Lung (tissue), 12 donors: Measurements from ENCODE around the gene TIFAB. TPM values are rescaled to one million over a fixed set of nuclear protein-coding genes. Genes with fewer than 3 reads are reported as not detected.

ENCODE experiments used
- ATAC-seq: fragments of 200-7000 bp; cut with Tn5 transposase; one replicate; pipeline ENCODE4 v1.9.1; 2020; ENCODE audit warnings: moderate number of reproducible peaks; ENCODE audit not compliant: insufficient read depth, low FRiP score
- DNase-seq, 3 donors: peaks; one replicate each; pipeline ENCODE4 v3.0.0-alpha.2; 2013 to 2017
- H3K27ac ChIP-seq, 2 donors: one replicate each; pipeline ENCODE4 v1.5.1; 2013; ENCODE audit warnings: mild to moderate bottlenecking in 2 of 2, moderate library complexity in 2 of 2, control low read depth in 1 of 2, inconsistent platforms in 1 of 2, low read depth in 1 of 2, low read length in 1 of 2
- H3K27me3 ChIP-seq, 3 donors: one replicate each; pipeline ENCODE4 v1.5.1; 2013; ENCODE audit warnings: low read length in 2 of 3; ENCODE audit not compliant: control insufficient read depth in 3 of 3, insufficient read depth in 3 of 3
- H3K36me3 ChIP-seq, 4 donors: one replicate each; pipeline ENCODE4 v1.5.1; 2013; ENCODE audit warnings: low read length in 4 of 4, mild to moderate bottlenecking in 1 of 4, moderate library complexity in 1 of 4; ENCODE audit not compliant: control insufficient read depth in 4 of 4, insufficient read depth in 4 of 4
- H3K4me1 ChIP-seq, 5 donors: one replicate each; pipeline ENCODE4 v1.5.1; 2013; ENCODE audit warnings: low read length in 5 of 5, mild to moderate bottlenecking in 2 of 5, moderate library complexity in 1 of 5; ENCODE audit not compliant: control insufficient read depth in 5 of 5, insufficient read depth in 5 of 5
- H3K4me3 ChIP-seq: one replicate; pipeline ENCODE4 v1.5.1; 2013; ENCODE audit warnings: mild to moderate bottlenecking, control low read depth, moderate library complexity
- H3K9ac ChIP-seq, 2 donors: one replicate each; pipeline ENCODE4 v1.5.1; 2013; ENCODE audit warnings: low read length in 2 of 2, control low read depth in 1 of 2; ENCODE audit not compliant: insufficient read depth in 1 of 2
- H3K9me3 ChIP-seq, 4 donors: one replicate each; pipeline ENCODE4 v1.5.1; 2013; ENCODE audit warnings: low read length in 3 of 4, mild to moderate bottlenecking in 1 of 4, moderate library complexity in 1 of 4; ENCODE audit not compliant: control insufficient read depth in 4 of 4, insufficient read depth in 3 of 4
- WGBS, 2 donors: extraction: QIAGEN DNeasy Blood & Tissue Kit; methylation state at CpG; one replicate each; pipeline ENCODE4 v1.1.7; 2013; 5-methylcytosine and 5-hydroxymethylcytosine counted together
- polyA plus RNA-seq, 2 donors: library from polyadenylated mRNA; stranded (reverse); fragments of 200-250 nt; gene quantifications; one replicate each; pipeline ENCODE4 v1.2.1, GENCODE V29; 2013
- total RNA-seq, 2 donors: library from RNA; depleted of rRNA in 1 of 2; stranded (reverse); fragments of >200 nt in 1 of 2; gene quantifications; one replicate each; pipeline ENCODE4 v1.2.1, GENCODE V29; 2014 to 2021
- TF ChIP-seq, protein P1 (sequence below): IDR thresholded peaks from 2 replicates; pipeline ENCODE4 v1.5.1; 2012; ENCODE audit warnings: mild to moderate bottlenecking; ENCODE audit errors: control extremely low read depth, extremely low read depth
- donor health status: control.
- donor health status: control.
- donor health status: Bipolar disorder and iron deficiency.
- donor health status: healthy.
- donor health status: DM: yes; HTN: yes; CAD: no.

TIFAB gene
- total and polyA plus RNA-seq, 4 donors = 0.15 to 0.88 (median 0.35) TPM

DNA sequence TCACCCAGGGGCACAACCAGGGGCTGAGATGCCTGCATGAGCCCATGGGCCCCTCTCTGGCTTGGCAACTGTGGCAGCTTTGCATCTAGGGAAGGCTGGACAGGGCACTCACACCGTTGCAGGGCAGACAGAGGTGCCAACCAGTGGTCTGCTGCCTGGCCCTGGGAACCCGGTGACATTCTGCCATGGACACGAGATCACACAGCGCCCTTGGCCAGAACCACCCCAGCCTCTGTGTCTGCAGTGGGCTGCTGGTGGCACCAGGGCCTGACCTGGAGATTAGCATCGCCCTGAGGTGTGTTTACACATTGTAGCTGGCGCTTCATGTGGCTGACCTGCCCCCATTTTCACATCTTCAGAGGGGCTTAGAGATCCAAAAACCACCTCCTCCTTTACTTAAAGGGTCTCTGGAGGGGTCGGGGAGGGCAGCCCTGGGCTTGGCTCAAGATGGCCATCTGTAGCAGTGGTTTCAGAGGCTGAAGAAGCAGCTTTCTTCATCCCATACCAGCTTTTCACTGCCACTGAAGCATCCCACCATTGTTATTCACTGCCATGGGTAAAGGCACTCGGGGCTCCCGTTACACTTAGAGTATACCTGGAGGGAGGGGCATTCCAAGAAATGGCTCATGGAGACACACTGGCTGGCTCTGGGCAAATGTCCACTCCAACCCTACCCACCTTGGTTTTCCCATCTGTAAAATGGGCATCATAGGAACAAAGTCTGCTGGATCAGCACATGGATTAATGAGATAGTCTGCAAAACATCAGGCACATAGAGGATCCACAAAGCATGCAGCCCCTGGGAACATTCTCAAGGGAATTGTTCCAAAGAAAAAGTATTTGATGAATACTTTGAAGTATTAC lies 16.5 kb downstream of the TIFAB start:
- Histone ChIP-seq H3K27me3 (no peaks in the 10 kb centered on the region), H3K36me3 (no peaks in the 10 kb centered on the region), H3K4me1 (peaks cover 0 to 79% (median 50%) of the 10 kb centered on the region in 5 donors), H3K9ac (no peak overlapping the region), H3K27ac (no peak overlapping the region), H3K9me3 (no peaks in the 10 kb centered on the region), H3K4me3 (no peak overlapping the region)
- TF ChIP-seq, protein P1, sequence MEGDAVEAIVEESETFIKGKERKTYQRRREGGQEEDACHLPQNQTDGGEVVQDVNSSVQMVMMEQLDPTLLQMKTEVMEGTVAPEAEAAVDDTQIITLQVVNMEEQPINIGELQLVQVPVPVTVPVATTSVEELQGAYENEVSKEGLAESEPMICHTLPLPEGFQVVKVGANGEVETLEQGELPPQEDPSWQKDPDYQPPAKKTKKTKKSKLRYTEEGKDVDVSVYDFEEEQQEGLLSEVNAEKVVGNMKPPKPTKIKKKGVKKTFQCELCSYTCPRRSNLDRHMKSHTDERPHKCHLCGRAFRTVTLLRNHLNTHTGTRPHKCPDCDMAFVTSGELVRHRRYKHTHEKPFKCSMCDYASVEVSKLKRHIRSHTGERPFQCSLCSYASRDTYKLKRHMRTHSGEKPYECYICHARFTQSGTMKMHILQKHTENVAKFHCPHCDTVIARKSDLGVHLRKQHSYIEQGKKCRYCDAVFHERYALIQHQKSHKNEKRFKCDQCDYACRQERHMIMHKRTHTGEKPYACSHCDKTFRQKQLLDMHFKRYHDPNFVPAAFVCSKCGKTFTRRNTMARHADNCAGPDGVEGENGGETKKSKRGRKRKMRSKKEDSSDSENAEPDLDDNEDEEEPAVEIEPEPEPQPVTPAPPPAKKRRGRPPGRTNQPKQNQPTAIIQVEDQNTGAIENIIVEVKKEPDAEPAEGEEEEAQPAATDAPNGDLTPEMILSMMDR = no peak
- peak in 1 of 3 donors; percentile 11 for DNase-seq
- no peak for ATAC-seq
- WGBS, 2 donors = 83 to 89% methylated on average over 9 of the region's 9 CpGs

DNA sequence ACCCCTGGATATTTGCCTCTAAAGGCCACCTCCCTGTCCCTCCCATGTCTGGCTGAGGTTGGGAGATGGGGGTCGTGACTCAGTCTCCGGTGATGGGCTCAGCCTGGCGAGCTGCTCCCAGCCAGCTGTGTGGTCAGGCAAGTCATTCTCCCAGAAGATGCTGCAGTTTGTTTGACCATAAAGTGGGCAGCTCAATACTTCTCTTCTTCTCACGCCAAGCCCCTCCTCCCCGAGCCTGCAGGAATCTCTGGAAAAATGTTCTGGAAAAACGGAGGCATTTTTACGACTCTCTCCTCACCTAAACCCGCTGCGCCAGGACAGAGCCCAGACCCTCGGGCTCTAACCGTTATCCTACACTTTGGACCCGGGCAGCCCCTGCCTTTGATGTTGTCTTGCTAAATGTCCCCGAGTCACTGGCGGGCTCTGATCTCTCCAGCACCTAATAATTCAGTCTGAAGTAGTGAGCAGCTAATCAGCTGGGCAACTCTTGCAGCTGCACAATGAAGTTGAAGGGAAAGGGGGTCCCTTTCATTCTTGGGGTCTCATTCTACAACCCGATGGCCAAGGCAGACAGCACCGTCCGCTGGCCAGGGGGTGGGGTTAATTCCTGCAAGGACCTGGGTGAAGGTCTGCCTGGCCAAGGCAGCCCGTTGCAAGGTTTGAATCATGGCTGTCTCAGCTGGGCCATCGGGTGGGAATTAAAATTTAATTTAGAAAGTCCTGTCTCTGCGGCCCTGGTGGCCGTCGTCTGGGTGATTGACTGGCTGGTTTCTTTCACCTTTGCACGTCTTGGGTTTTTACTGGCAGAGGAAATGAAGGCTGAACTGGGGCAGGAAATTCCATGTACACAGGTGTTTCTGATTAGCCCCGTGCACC lies 17.3 kb downstream of the TIFAB start:
- Histone ChIP-seq H3K4me3 (no peak overlapping the region), H3K27ac (no peak overlapping the region), H3K4me1 (peaks cover 0 to 77% (median 49%) of the 10 kb centered on the region in 5 donors), H3K27me3 (no peaks in the 10 kb centered on the region), H3K36me3 (no peaks in the 10 kb centered on the region), H3K9me3 (no peaks in the 10 kb centered on the region), H3K9ac (no peak overlapping the region)
- 53 to 68% methylated on average over 24 of the region's 24 CpGs for WGBS, 2 donors
- peak; percentile 69 to 72 (median 69) for DNase-seq
- TF ChIP-seq, protein P1 = no peak
- no peak for ATAC-seq

DNA sequence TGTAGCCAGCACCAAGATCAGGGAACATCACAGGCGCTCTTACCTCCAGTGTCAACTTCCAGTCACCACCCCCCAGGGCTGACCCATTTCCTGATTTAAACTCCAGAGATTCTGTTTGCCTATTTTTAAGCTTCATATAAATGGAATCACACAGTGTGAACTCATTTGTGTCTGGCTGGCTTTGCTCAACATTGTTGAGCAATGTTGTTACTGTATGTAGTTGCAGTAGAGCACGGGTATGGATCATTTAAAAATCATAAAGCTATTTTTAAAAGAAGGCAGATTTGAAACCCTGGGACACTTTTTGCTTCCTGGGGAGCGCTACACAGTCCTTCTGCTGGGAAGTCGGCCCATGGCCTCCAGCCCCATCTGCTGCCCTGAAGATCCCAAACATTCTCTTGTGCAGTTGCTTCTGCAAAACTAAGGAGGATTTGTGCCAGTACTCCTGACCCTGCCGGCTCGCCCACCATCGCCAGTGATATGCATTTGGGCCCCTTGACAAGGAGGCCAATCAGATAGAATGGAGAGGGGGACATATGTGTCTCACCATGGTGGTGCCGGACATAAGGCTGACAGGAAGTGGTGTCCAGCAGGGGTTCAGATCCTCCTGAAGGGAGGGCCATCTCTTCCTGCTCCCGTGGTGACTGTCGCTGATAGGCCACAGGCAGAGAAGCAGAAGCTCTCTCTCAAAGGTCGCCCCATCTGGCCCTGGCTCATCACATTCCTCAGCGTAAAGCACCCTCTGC lies 18.3 kb downstream of the TIFAB start:
- Histone ChIP-seq H3K27ac (peak overlapping the region in 1 of 2 donors; percentile 38), H3K36me3 (no peaks in the 10 kb centered on the region), H3K9ac (peak overlapping the region in 1 of 2 donors; percentile 46), H3K27me3 (no peaks in the 10 kb centered on the region), H3K9me3 (peaks cover 0 to under 1% (median under 1%) of the 10 kb centered on the region in 4 donors), H3K4me3 (no peak overlapping the region), H3K4me1 (peaks cover 0 to 77% (median 40%) of the 10 kb centered on the region in 5 donors)
- 35 to 56% methylated on average over 12 of the region's 12 CpGs for WGBS, 2 donors
- ATAC-seq (peak; percentile 4), DNase-seq (peak; percentile 59 to 93 (median 82))
- TF ChIP-seq, protein P1 = no peak
